OCI-LY7 (cell line): Measurements from ENCODE around the gene GRAP2.
"Not testable (repeated sequence)": the region's sequence is repeated elsewhere in the genome, so short reads cannot be mapped to it uniquely, and the experiment has no call there.

ENCODE experiments used
- EZH2phosphoT487 ChIP-seq: fragments of 200-600 bp; sonication (generic); IDR thresholded peaks from 2 replicates; pipeline ENCODE4 v1.6.1; 2018; ENCODE audit warnings: low read depth, borderline replicate concordance, mild to moderate bottlenecking, mixed run types, antibody characterized with exemption, low read length, moderate library complexity, mixed read lengths
- TF ChIP-seq, protein P1 (sequence below): fragments of 200-600 bp; sonication (generic); conservative IDR thresholded peaks from 2 replicates; pipeline ENCODE4 v1.5.1; 2014; ENCODE audit warnings: mild to moderate bottlenecking, antibody characterized with exemption, low read length, moderate library complexity, mixed read lengths

DNA sequence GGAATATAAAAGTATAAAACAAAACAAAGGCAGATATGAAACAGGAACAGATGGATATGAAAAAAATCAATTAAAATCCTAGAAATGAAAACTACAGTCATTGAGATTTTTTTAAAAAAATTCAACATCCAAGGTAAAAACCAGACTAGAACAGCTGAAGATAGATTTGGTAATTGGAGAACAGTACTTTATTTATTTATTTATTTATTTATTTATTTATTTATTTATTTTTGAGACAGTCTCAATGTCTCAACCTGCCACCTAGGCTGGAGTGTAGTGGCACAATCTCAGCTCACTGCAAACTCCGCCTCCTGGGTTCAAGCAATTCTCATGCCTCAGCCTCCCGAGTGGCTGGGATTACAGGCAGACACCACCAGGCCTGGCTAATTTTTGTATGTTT is 31.1 kb upstream of the GRAP2 start:
- TF ChIP-seq, protein P1, sequence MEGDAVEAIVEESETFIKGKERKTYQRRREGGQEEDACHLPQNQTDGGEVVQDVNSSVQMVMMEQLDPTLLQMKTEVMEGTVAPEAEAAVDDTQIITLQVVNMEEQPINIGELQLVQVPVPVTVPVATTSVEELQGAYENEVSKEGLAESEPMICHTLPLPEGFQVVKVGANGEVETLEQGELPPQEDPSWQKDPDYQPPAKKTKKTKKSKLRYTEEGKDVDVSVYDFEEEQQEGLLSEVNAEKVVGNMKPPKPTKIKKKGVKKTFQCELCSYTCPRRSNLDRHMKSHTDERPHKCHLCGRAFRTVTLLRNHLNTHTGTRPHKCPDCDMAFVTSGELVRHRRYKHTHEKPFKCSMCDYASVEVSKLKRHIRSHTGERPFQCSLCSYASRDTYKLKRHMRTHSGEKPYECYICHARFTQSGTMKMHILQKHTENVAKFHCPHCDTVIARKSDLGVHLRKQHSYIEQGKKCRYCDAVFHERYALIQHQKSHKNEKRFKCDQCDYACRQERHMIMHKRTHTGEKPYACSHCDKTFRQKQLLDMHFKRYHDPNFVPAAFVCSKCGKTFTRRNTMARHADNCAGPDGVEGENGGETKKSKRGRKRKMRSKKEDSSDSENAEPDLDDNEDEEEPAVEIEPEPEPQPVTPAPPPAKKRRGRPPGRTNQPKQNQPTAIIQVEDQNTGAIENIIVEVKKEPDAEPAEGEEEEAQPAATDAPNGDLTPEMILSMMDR, result not testable (repeated sequence)
- TF ChIP-seq EZH2phosphoT487, result not testable (repeated sequence)
